NOMO-1 treated with dmso at 0.1 percent for 144 hours (cell line): Measurements from ENCODE around the gene ISYNA1.
"Not testable (repeated sequence)": the region's sequence is repeated elsewhere in the genome, so short reads cannot be mapped to it uniquely, and the experiment has no call there.

ENCODE experiments used
- DNase-seq: peaks from one replicate; lab custom pipeline; 2025; ENCODE audit not compliant: unreplicated experiment; lab: John Stamatoyannopoulos, UW

ISYNA1 gene

GRCh38 chr19:18421371-18421959 lies 16.5 kb downstream of the ISYNA1 start:
- DNase-seq, result no peak

GRCh38 chr19:18420930-18421329 lies 17.0 kb downstream of the ISYNA1 start:
- DNase-seq, result no peak

- DNase-seq, result no peak
Observed at GRCh38 chr19:18419699-18420460, 18.1 kb downstream of the ISYNA1 start.

GRCh38 chr19:18419195-18419698 lies 18.7 kb downstream of the ISYNA1 start, which contains the start of gene SSBP4:
Gene SSBP4, plus strand, starts transcription at chr19:18419398. Its CDS starts 251 bp downstream, at chr19:18419649.
- peak; percentile 78 for DNase-seq

- no peak for DNase-seq
Observed at GRCh38 chr19:18418483-18419194, 19.3 kb downstream of the ISYNA1 start.

GRCh38 chr19:18418029-18418482 lies 19.9 kb downstream of the ISYNA1 start:
- DNase-seq, result no peak

GRCh38 chr19:18417250-18418028 lies 20.5 kb downstream of the ISYNA1 start:
- peak; percentile 87 for DNase-seq

- peak; percentile 78 for DNase-seq
Observed at GRCh38 chr19:18416778-18417249, 21.1 kb downstream of the ISYNA1 start.

- DNase-seq, result peak; percentile 71
Observed at GRCh38 chr19:18415178-18415867, 22.6 kb downstream of the ISYNA1 start.

- no peak for DNase-seq
Observed at GRCh38 chr19:18414504-18415177, 23.3 kb downstream of the ISYNA1 start.

- DNase-seq, result no peak
Observed at GRCh38 chr19:18412610-18413239, 25.2 kb downstream of the ISYNA1 start.

GRCh38 chr19:18408053-18408476 lies 29.9 kb downstream of the ISYNA1 start:
- no peak for DNase-seq

- DNase-seq, result no peak
Observed at GRCh38 chr19:18406749-18407148, 31.2 kb downstream of the ISYNA1 start.

- not testable (repeated sequence) for DNase-seq
Observed at GRCh38 chr19:18405754-18406153, 32.2 kb downstream of the ISYNA1 start.

GRCh38 chr19:18402455-18403248 lies 35.3 kb downstream of the ISYNA1 start:
- DNase-seq, result peak; percentile 3

- peak; percentile 98 for DNase-seq
Observed at GRCh38 chr19:18401580-18402112, 36.3 kb downstream of the ISYNA1 start.

- DNase-seq, result no peak
Observed at GRCh38 chr19:18399008-18399407, 38.9 kb downstream of the ISYNA1 start.
